Brain microvascular endothelial cell (primary cell): ENCODE data around the gene PANK3.
"Not testable (repeated sequence)": the region's sequence is repeated elsewhere in the genome, so short reads cannot be mapped to it uniquely, and the experiment has no call there.

ENCODE experiments used
- DNase-seq: peaks from one replicate; pipeline ENCODE4 v3.0.0-alpha.2; 2020
- H3K27ac ChIP-seq: fragments of 250-450 bp; sonication (Bioruptor Pico); 2 replicates; pipeline ENCODE4 v1.5.1; 2020; ENCODE audit warnings: mild to moderate bottlenecking, moderate library complexity
- H3K27me3 ChIP-seq: fragments of 250-450 bp; sonication (Bioruptor Pico); replicated peaks from 2 replicates; pipeline ENCODE4 v1.5.1; 2020; ENCODE audit warnings: mild to moderate bottlenecking
- H3K36me3 ChIP-seq: fragments of 250-450 bp; sonication (Bioruptor Pico); replicated peaks from 2 replicates; pipeline ENCODE4 v1.5.1; 2020; ENCODE audit warnings: mild to moderate bottlenecking
- H3K4me3 ChIP-seq: 2 replicates; pipeline ENCODE4 v1.5.1; 2011; ENCODE audit warnings: low read depth, mild to moderate bottlenecking, control low read depth, low read length, moderate library complexity
- in situ Hi-C: cut with HindIII; loops from 2 replicates; pipeline ENCODE4 v1.10.0; 2017; ENCODE audit warnings: low sequenced_read_pairs, low pct_ligation_motif_present
- TF ChIP-seq, protein P1 (sequence below): IDR thresholded peaks from 2 replicates; pipeline ENCODE4 v1.5.1; 2011; ENCODE audit warnings: low read depth, mild to moderate bottlenecking, moderate library complexity, low read length, control low read depth, inconsistent platforms; ENCODE audit errors: missing control alignments

Gene PANK3

DNA sequence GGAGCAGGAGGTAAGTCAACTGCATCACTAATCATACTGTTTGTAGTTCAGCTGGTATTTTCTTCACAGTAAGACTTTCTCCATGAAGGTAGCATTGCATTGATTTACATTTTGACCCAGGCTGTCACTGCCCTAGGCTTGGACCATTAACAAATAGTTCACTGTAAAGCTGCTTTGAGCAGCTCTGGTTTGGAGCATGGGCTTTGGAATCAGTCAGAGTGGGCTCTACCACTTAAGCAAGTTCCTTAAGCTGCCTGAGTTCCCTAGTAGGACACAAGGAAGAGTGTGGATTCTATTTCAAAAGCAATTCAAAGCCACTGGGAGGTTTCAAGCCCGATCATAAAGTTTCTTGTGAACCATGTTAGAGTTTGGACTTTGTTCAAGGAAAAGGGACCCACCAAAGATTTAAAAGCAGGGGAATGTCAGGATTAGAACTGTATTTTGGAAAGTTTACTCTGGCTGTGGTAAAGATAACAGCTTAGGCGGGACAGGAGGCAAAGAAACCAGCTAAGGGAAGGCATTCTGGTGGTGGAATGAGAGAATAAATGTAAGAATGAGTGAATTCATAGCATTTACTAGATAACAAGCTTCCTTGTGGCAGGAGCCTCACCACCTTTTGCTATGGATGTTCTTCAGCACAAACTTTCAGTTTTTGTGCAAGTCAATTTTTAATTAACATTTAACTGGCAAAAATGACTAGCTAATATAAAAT lies 12.3 kb upstream of the PANK3 start:
- Histone ChIP-seq H3K27me3 (no peaks in the 10 kb centered on the region), H3K27ac (no peak overlapping the region), H3K4me3 (no peak overlapping the region), H3K36me3 (no peaks in the 10 kb centered on the region)
- no peak for DNase-seq
- in situ Hi-C loops, result no loop called here
- TF ChIP-seq, protein P1, sequence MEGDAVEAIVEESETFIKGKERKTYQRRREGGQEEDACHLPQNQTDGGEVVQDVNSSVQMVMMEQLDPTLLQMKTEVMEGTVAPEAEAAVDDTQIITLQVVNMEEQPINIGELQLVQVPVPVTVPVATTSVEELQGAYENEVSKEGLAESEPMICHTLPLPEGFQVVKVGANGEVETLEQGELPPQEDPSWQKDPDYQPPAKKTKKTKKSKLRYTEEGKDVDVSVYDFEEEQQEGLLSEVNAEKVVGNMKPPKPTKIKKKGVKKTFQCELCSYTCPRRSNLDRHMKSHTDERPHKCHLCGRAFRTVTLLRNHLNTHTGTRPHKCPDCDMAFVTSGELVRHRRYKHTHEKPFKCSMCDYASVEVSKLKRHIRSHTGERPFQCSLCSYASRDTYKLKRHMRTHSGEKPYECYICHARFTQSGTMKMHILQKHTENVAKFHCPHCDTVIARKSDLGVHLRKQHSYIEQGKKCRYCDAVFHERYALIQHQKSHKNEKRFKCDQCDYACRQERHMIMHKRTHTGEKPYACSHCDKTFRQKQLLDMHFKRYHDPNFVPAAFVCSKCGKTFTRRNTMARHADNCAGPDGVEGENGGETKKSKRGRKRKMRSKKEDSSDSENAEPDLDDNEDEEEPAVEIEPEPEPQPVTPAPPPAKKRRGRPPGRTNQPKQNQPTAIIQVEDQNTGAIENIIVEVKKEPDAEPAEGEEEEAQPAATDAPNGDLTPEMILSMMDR, result no peak

- in situ Hi-C loops, result no loop called here
- DNase-seq, result no peak
Observed at GRCh38 chr5:168590666-168591065, 11.5 kb upstream of the PANK3 start.

DNA sequence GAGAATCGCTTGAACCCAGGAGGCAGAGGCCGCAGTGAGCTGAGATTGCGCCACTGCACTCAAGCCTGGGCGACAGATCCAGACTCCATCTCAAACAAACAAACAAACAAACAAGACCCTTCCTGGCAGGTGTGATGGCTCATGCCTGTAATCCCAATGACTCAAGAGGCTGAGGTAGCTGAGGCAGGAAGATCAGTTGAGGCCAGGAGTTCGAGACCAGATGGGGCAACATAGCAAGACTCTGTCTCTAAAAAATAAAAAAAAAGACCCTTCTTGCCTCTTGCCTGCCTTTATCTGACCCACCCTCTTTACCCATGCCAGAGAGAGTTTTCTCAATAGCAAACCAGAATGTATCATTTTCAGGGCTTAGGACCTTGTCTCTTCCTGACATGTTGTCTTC lies 8.8 kb upstream of the PANK3 start:
- TF ChIP-seq, protein P1, result no peak
- no peak overlapping the region for H3K4me3 ChIP-seq
- no peaks in the 10 kb centered on the region for H3K27me3 ChIP-seq
- in situ Hi-C loops, result no loop called here
- no peak for DNase-seq
- no peaks in the 10 kb centered on the region for H3K36me3 ChIP-seq
- H3K27ac ChIP-seq, result no peak overlapping the region

More at GRCh38 chr5:168590666-168591065, 11.5 kb upstream of the PANK3 start:
- Histone ChIP-seq H3K36me3 (no peaks in the 10 kb centered on the region), H3K27ac (no peak overlapping the region), H3K27me3 (no peaks in the 10 kb centered on the region), H3K4me3 (no peak overlapping the region)
- TF ChIP-seq, protein P1, result no peak

DNA sequence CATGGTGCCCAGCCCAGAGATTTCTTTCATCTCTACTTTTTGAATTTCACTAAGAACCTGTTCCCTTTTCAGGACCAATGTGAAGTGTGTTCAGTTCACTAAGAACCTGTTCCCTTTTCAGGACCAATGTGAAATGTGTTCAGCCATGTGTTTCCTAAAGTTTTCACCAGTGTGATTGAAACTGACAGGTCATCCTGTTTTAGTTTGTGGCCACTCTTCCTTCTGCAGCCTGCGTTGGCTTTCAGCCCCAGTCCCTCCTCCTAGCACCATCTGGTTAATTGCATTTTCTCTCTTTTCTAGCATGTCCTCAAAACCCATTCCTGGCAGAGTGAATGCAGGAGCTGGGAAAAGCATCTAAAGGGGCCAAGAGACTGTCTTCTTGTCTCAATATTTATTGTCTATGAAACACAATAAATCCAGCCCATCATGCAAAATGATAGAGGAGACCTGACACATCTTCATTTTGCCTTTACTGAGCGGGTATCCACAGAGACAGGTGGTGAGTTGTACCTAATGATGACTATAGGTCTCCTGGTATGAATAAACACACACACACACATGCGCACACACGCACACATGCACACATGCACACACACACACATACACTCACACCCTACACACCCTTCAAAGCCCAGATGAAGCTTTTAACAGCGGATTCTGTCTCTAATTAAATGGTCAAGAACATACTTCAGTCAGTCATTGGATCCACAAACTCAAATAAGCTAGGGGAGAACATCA lies 6.1 kb upstream of the PANK3 start:
- TF ChIP-seq, protein P1, result no peak
- no peaks in the 10 kb centered on the region for H3K36me3 ChIP-seq
- no peaks in the 10 kb centered on the region for H3K27me3 ChIP-seq
- no peak for DNase-seq
- H3K27ac ChIP-seq, result no peak overlapping the region
- in situ Hi-C loops, result no loop called here
- no peak overlapping the region for H3K4me3 ChIP-seq

- TF ChIP-seq, protein P1, result no peak
- DNase-seq, result no peak
- H3K4me3 ChIP-seq, result no peak overlapping the region
- H3K27me3 ChIP-seq, result no peaks in the 10 kb centered on the region
- no peak overlapping the region for H3K27ac ChIP-seq
- no peaks in the 10 kb centered on the region for H3K36me3 ChIP-seq
- in situ Hi-C loops, result no loop called here
Observed at GRCh38 chr5:168583742-168584482, 4.7 kb upstream of the PANK3 start.

DNA sequence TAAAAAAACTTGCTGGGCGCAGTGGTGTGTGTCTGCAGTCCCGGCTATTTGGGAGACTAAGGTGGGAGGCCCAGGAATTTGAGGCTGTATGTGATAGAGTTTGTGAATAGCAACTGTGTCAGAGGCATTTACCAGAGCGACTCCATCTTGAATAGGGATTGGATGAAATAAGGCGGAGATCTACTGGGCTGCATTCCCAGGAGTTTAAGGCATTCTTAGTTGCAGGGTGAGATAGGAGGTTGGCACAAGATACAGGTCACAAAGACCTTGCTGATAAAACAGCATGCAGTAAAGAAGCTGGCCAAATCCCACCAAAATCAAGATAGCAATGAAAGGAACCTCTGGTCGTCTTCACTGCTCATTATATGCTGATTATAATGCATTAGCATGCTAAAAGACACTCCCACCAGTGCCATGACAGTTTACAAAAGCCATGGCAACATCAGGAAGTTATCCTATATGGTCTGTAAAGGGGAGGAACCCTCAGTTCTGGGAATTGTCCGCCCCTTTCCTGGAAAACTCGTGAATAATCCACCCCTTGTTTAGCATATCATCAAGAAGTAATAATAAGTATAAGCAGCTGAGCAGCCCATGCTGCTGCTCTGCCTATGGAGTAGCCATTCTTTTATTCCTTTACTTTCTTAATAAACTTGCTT lies 1.8 kb upstream of the PANK3 start:
- H3K4me3 ChIP-seq, H3K27me3 ChIP-seq, in situ Hi-C loops, H3K27ac ChIP-seq, H3K36me3 ChIP-seq, DNase-seq: not testable (repeated sequence)
